Effector memory CD8-positive, alpha-beta T cell (primary cell): Measurements from ENCODE around the gene UNC13A.
A peak's percentile ranks its signal among the peaks of the same experiment; 100 is the strongest.
"Not testable (repeated sequence)": the region's sequence is repeated elsewhere in the genome, so short reads cannot be mapped to it uniquely, and the experiment has no call there.

Experiments
- ATAC-seq: fragments of 150-1000 bp; cut with Tn5 transposase; replicated peaks from 2 replicates; pipeline ENCODE4 v1.10.0; 2021; ENCODE audit warnings: mild to moderate bottlenecking, moderate library complexity
- DNase-seq, 3 experiments: peaks; one replicate each; pipeline ENCODE4 v3.0.0; 2021
- H3K27ac Mint-ChIP-seq, 2 donors: one replicate each; pipeline ENCODE4 v1.8.0; 2022; ENCODE audit warnings: mild to moderate bottlenecking in 2 of 2, mixed read lengths in 2 of 2, moderate library complexity in 2 of 2
- H3K27me3 Mint-ChIP-seq, 2 donors: one replicate each; pipeline ENCODE4 v1.8.0; 2022; ENCODE audit warnings: mixed read lengths in 2 of 2
- H3K36me3 Mint-ChIP-seq: one replicate; pipeline ENCODE4 v1.8.0; 2022; ENCODE audit warnings: mild to moderate bottlenecking, moderate library complexity, mixed read lengths; ENCODE audit not compliant: insufficient read depth
- H3K4me1 Mint-ChIP-seq, 2 donors: one replicate each; pipeline ENCODE4 v1.8.0; 2022; ENCODE audit warnings: low read depth in 2 of 2, mixed read lengths in 2 of 2
- H3K4me3 Mint-ChIP-seq, 2 donors: one replicate each; pipeline ENCODE4 v1.8.0; 2022; ENCODE audit warnings: mild to moderate bottlenecking in 2 of 2, mixed read lengths in 2 of 2, moderate library complexity in 2 of 2
- H3K9me3 Mint-ChIP-seq, 2 donors: one replicate each; pipeline ENCODE4 v1.8.0; 2022; ENCODE audit warnings: mixed read lengths in 2 of 2

UNC13A gene

GRCh38 chr19:17572638-17573037, 115.5 kb downstream of the UNC13A start:
- Mint-ChIP-seq H3K27ac (peak overlapping the region in 1 of 2 donors; percentile 7), H3K4me1 (peaks cover 3 to 8% of the 10 kb centered on the region in 2 donors), H3K9me3 (no peaks in the 10 kb centered on the region), H3K27me3 (no peaks in the 10 kb centered on the region), H3K4me3 (no peak overlapping the region), H3K36me3 (peaks cover 62% of the 10 kb centered on the region)
- no peak for ATAC-seq
- DNase-seq: no peak

- no peak overlapping the region for H3K27ac Mint-ChIP-seq
- H3K4me1 Mint-ChIP-seq: peaks cover 3 to 4% of the 10 kb centered on the region in 2 donors
- no peak for ATAC-seq
- no peaks in the 10 kb centered on the region for H3K9me3 Mint-ChIP-seq
- DNase-seq: no peak
- no peaks in the 10 kb centered on the region for H3K27me3 Mint-ChIP-seq
- H3K4me3 Mint-ChIP-seq: no peak overlapping the region
- H3K36me3 Mint-ChIP-seq: peaks cover 71% of the 10 kb centered on the region
Observed at GRCh38 chr19:17570791-17571190, 117.4 kb downstream of the UNC13A start.

- H3K27ac Mint-ChIP-seq, H3K27me3 Mint-ChIP-seq, H3K4me1 Mint-ChIP-seq, ATAC-seq, H3K9me3 Mint-ChIP-seq, H3K4me3 Mint-ChIP-seq, DNase-seq: not testable (repeated sequence)
- H3K36me3 Mint-ChIP-seq: peaks cover 73% of the 10 kb centered on the region
Observed at GRCh38 chr19:17570291-17570690, 117.9 kb downstream of the UNC13A start.

- H3K9me3 Mint-ChIP-seq: no peaks in the 10 kb centered on the region
- H3K27me3 Mint-ChIP-seq: no peaks in the 10 kb centered on the region
- H3K4me3 Mint-ChIP-seq: no peak overlapping the region
- H3K36me3 Mint-ChIP-seq: peaks cover 71% of the 10 kb centered on the region
- no peak for ATAC-seq
- H3K4me1 Mint-ChIP-seq: no peaks in the 10 kb centered on the region
- H3K27ac Mint-ChIP-seq: peak overlapping the region in 1 of 2 donors; percentile 63
- no peak for DNase-seq
Observed at GRCh38 chr19:17567940-17568339, 120.2 kb downstream of the UNC13A start.

GRCh38 chr19:17565611-17566010, 122.5 kb downstream of the UNC13A start:
- peaks cover 64% of the 10 kb centered on the region for H3K36me3 Mint-ChIP-seq
- no peak for ATAC-seq
- DNase-seq: no peak
- H3K27me3 Mint-ChIP-seq: no peaks in the 10 kb centered on the region
- peaks cover 0 to 4% of the 10 kb centered on the region in 2 donors for H3K4me1 Mint-ChIP-seq
- no peak overlapping the region for H3K27ac Mint-ChIP-seq
- no peak overlapping the region for H3K4me3 Mint-ChIP-seq
- no peaks in the 10 kb centered on the region for H3K9me3 Mint-ChIP-seq

- ATAC-seq: no peak
- no peaks in the 10 kb centered on the region for H3K27me3 Mint-ChIP-seq
- peaks cover 65% of the 10 kb centered on the region for H3K36me3 Mint-ChIP-seq
- H3K27ac Mint-ChIP-seq: no peak overlapping the region
- no peak overlapping the region for H3K4me3 Mint-ChIP-seq
- no peaks in the 10 kb centered on the region for H3K9me3 Mint-ChIP-seq
- DNase-seq: no peak
- H3K4me1 Mint-ChIP-seq: peaks cover 0 to 9% of the 10 kb centered on the region in 2 donors
Observed at GRCh38 chr19:17564781-17565180, 123.4 kb downstream of the UNC13A start.

- no peaks in the 10 kb centered on the region for H3K27me3 Mint-ChIP-seq
- no peaks in the 10 kb centered on the region for H3K9me3 Mint-ChIP-seq
- no peak overlapping the region for H3K27ac Mint-ChIP-seq
- peaks cover 47% of the 10 kb centered on the region for H3K36me3 Mint-ChIP-seq
- DNase-seq (no peak), ATAC-seq (no peak)
- H3K4me3 Mint-ChIP-seq: no peak overlapping the region
- H3K4me1 Mint-ChIP-seq: peaks cover 0 to 11% of the 10 kb centered on the region in 2 donors
Observed at GRCh38 chr19:17562561-17562960, 125.6 kb downstream of the UNC13A start.

- ATAC-seq (no peak), DNase-seq (no peak)
- Mint-ChIP-seq H3K27me3 (no peaks in the 10 kb centered on the region), H3K4me1 (peaks cover under 1 to 11% of the 10 kb centered on the region in 2 donors), H3K9me3 (no peaks in the 10 kb centered on the region), H3K36me3 (peaks cover 46% of the 10 kb centered on the region), H3K4me3 (no peak overlapping the region), H3K27ac (no peak overlapping the region)
Observed at GRCh38 chr19:17562097-17562496, 126.1 kb downstream of the UNC13A start.

- ATAC-seq (no peak), DNase-seq (no peak)
- H3K4me1 Mint-ChIP-seq: peaks cover 11 to 17% of the 10 kb centered on the region in 2 donors
- H3K27me3 Mint-ChIP-seq: no peaks in the 10 kb centered on the region
- peaks cover 37% of the 10 kb centered on the region for H3K36me3 Mint-ChIP-seq
- H3K27ac Mint-ChIP-seq: peak overlapping the region in 1 of 2 donors; percentile 33
- H3K4me3 Mint-ChIP-seq: no peak overlapping the region
- H3K9me3 Mint-ChIP-seq: no peaks in the 10 kb centered on the region
Observed at GRCh38 chr19:17560205-17560595, 128.0 kb downstream of the UNC13A start.

GRCh38 chr19:17557466-17557865, 130.7 kb downstream of the UNC13A start:
- Mint-ChIP-seq H3K27ac (no peak overlapping the region), H3K27me3 (no peaks in the 10 kb centered on the region), H3K36me3 (peaks cover 35% of the 10 kb centered on the region), H3K4me3 (peak overlapping the region; percentile 82 to 88), H3K4me1 (peaks cover 14 to 17% of the 10 kb centered on the region in 2 donors), H3K9me3 (no peaks in the 10 kb centered on the region)
- ATAC-seq (no peak), DNase-seq (no peak)

- no peak for ATAC-seq
- peaks cover 14 to 16% of the 10 kb centered on the region in 2 donors for H3K4me1 Mint-ChIP-seq
- no peaks in the 10 kb centered on the region for H3K9me3 Mint-ChIP-seq
- no peaks in the 10 kb centered on the region for H3K27me3 Mint-ChIP-seq
- DNase-seq: no peak
- H3K27ac Mint-ChIP-seq: no peak overlapping the region
- peak overlapping the region; percentile 82 to 88 for H3K4me3 Mint-ChIP-seq
- peaks cover 34% of the 10 kb centered on the region for H3K36me3 Mint-ChIP-seq
Observed at GRCh38 chr19:17556995-17557394, 131.2 kb downstream of the UNC13A start.

GRCh38 chr19:17555929-17556813, 132.0 kb downstream of the UNC13A start:
- no peaks in the 10 kb centered on the region for H3K27me3 Mint-ChIP-seq
- DNase-seq (no peak), ATAC-seq (no peak)
- H3K4me1 Mint-ChIP-seq: peaks cover 14 to 16% of the 10 kb centered on the region in 2 donors
- H3K36me3 Mint-ChIP-seq: peaks cover 26% of the 10 kb centered on the region
- H3K4me3 Mint-ChIP-seq: peak overlapping the region; percentile 82 to 88
- H3K9me3 Mint-ChIP-seq: no peaks in the 10 kb centered on the region
- peak overlapping the region in 1 of 2 donors; percentile 87 for H3K27ac Mint-ChIP-seq

GRCh38 chr19:17555480-17555928, 132.7 kb downstream of the UNC13A start, which contains the start of gene COLGALT1:
COLGALT1 (plus strand) TSS chr19:17555649; CDS start chr19:17555714, 65 bp downstream.
- H3K27ac Mint-ChIP-seq: peak within 1 kb of the TSS in 1 of 2 donors; percentile 87
- peaks cover 14 to 16% of the 10 kb centered on the region in 2 donors for H3K4me1 Mint-ChIP-seq
- peaks cover 19% of the 10 kb centered on the region for H3K36me3 Mint-ChIP-seq
- no peaks in the 10 kb centered on the region for H3K9me3 Mint-ChIP-seq
- H3K4me3 Mint-ChIP-seq: peak within 1 kb of the TSS; percentile 82 to 88
- no peaks in the 10 kb centered on the region for H3K27me3 Mint-ChIP-seq
- DNase-seq (peak; percentile 97 to 99 (median 97)), ATAC-seq (peak; percentile 98)

- no peaks in the 10 kb centered on the region for H3K9me3 Mint-ChIP-seq
- peaks cover 12 to 14% of the 10 kb centered on the region in 2 donors for H3K4me1 Mint-ChIP-seq
- H3K27me3 Mint-ChIP-seq: no peaks in the 10 kb centered on the region
- peaks cover 14% of the 10 kb centered on the region for H3K36me3 Mint-ChIP-seq
- peak overlapping the region; percentile 82 to 88 for H3K4me3 Mint-ChIP-seq
- peak overlapping the region in 1 of 2 donors; percentile 75 for H3K27ac Mint-ChIP-seq
- no peak for ATAC-seq
- DNase-seq: no peak
Observed at GRCh38 chr19:17554968-17555479, 133.1 kb downstream of the UNC13A start.
